CD4-positive, alpha-beta memory T cell (primary cell): Measurements from ENCODE around the gene ATXN7L3. TPM values are rescaled to one million over a fixed set of nuclear protein-coding genes. Genes with fewer than 3 reads are reported as not detected.

ENCODE experiments used
- CTCF ChIA-PET: fragments of 350-600 bp; sonication (Branson Sonifier 250); formaldehyde crosslinking; loops from one replicate; lab custom pipeline; 2021; ENCODE audit warnings: inconsistent platforms; ENCODE audit not compliant: partially characterized antibody; lab: Charles Lee
- POLR2A ChIA-PET: fragments of 350-600 bp; sonication (Branson Sonifier 250); formaldehyde crosslinking; loops from one replicate; lab custom pipeline; 2021; ENCODE audit not compliant: partially characterized antibody; lab: Charles Lee
- DNase-seq, 5 donors: peaks; one replicate each; pipeline versions ENCODE4 v3.0.0 to v3.0.0-alpha.2; 2020 to 2022; ENCODE audit warnings: mixed read lengths in 1 of 5
- H3K27ac ChIP-seq: one replicate; pipeline ENCODE4 v1.7.0; 2013; ENCODE audit warnings: low read depth, low read length
- H3K27me3 ChIP-seq: 2 replicates; pipeline ENCODE4 v1.7.0; 2013; ENCODE audit warnings: mild to moderate bottlenecking, low read length, moderate library complexity; ENCODE audit not compliant: insufficient read depth
- H3K36me3 ChIP-seq: 2 replicates; pipeline ENCODE4 v1.7.0; 2013; ENCODE audit warnings: mild to moderate bottlenecking, low read length, moderate library complexity; ENCODE audit not compliant: insufficient read depth
- H3K4me1 ChIP-seq: 2 replicates; pipeline ENCODE4 v1.7.0; 2013; ENCODE audit warnings: mild to moderate bottlenecking, low read length, moderate library complexity; ENCODE audit not compliant: insufficient read depth
- H3K4me3 ChIP-seq, 2 donors: one replicate each; pipeline ENCODE4 v1.7.0; 2013; ENCODE audit warnings: low read length in 2 of 2, mild to moderate bottlenecking in 1 of 2
- H3K9me3 ChIP-seq, 2 donors: one replicate each; pipeline ENCODE4 v1.7.0; 2013; ENCODE audit warnings: low read length in 2 of 2, control low read depth in 1 of 2; ENCODE audit not compliant: control insufficient read depth in 1 of 2
- H3K27ac Mint-ChIP-seq, 7 donors: one replicate each; pipeline ENCODE4 v1.8.0; 2020 to 2021; ENCODE audit warnings: mixed read lengths in 7 of 7, mild to moderate bottlenecking in 6 of 7, inconsistent platforms in 3 of 7, moderate library complexity in 3 of 7
- H3K27me3 Mint-ChIP-seq, 2 donors: one replicate each; pipeline ENCODE4 v1.8.0; 2020 to 2021; ENCODE audit warnings: mixed read lengths in 2 of 2
- H3K36me3 Mint-ChIP-seq, 2 donors: one replicate each; pipeline ENCODE4 v1.8.0; 2020 to 2021; ENCODE audit warnings: mixed read lengths in 2 of 2, inconsistent platforms in 1 of 2, mild to moderate bottlenecking in 1 of 2
- H3K4me1 Mint-ChIP-seq, 4 donors: one replicate each; pipeline ENCODE4 v1.8.0; 2020 to 2021; ENCODE audit warnings: mixed read lengths in 4 of 4, mild to moderate bottlenecking in 1 of 4
- H3K4me3 Mint-ChIP-seq, 8 donors: one replicate each; pipeline ENCODE4 v1.8.0; 2020 to 2021; ENCODE audit warnings: mixed read lengths in 8 of 8, mild to moderate bottlenecking in 7 of 8, moderate library complexity in 6 of 8, inconsistent platforms in 3 of 8
- H3K9me3 Mint-ChIP-seq, 8 donors: one replicate each; pipeline ENCODE4 v1.8.0; 2020 to 2021; ENCODE audit warnings: mixed read lengths in 8 of 8, mild to moderate bottlenecking in 5 of 8, inconsistent platforms in 3 of 8, moderate library complexity in 1 of 8
- intact Hi-C: fragments of 100-400 bp; cut with micrococcal nuclease; formaldehyde crosslinking; loops from one replicate; pipeline ENCODE4 v1.15.1; 2023
- polyA plus RNA-seq, 2 donors: library from polyadenylated mRNA; unstranded; fragments of 300-500 nt; fragmentation: Illumina TruSeq; gene quantifications; one replicate each; pipeline ENCODE4 v1.2.3, GENCODE V29; 2021
- total RNA-seq, 2 experiments: library from RNA; stranded (reverse); gene quantifications; one replicate each; pipeline ENCODE4 v1.2.3, GENCODE V29; 2021

Gene ATXN7L3
- total and polyA plus RNA-seq, 4 experiments from 2014 or later = 5.8 to 128 (median 70.3) TPM

- H3K4me3 Mint-ChIP-seq = no peak overlapping the region
- H3K9me3 ChIP-seq = no peaks in the 10 kb centered on the region
- H3K4me1 Mint-ChIP-seq = peaks cover 22 to 54% (median 29%) of the 10 kb centered on the region in 4 donors
- peaks cover 13 to 34% of the 10 kb centered on the region in 2 donors for H3K36me3 Mint-ChIP-seq
- CTCF ChIA-PET = interaction anchor here (3.0 to 6.8 kb wide), 2 partner anchors 9 to 123 kb away, joined by 19 to 107 read pairs; no protein-coding TSS in a partner anchor
- no peak overlapping the region for H3K4me3 ChIP-seq
- intact Hi-C loops = no loop called here
- H3K27ac ChIP-seq = no peak overlapping the region
- DNase-seq = no peak
- H3K4me1 ChIP-seq = peaks cover 38% of the 10 kb centered on the region
- no peaks in the 10 kb centered on the region for H3K27me3 ChIP-seq
- H3K36me3 ChIP-seq = peaks cover 35% of the 10 kb centered on the region
- peak overlapping the region in 1 of 7 donors; percentile 90 for H3K27ac Mint-ChIP-seq
- no peaks in the 10 kb centered on the region for H3K9me3 Mint-ChIP-seq
- POLR2A ChIA-PET = interaction anchor here (1.0 to 15.7 kb wide), 6 partner anchors 8 to 117 kb away, joined by 3 to 325 read pairs (median 66); partner anchors contain the start of genes ATXN7L3, HDAC5, SLC25A39 and TMUB2
- H3K27me3 Mint-ChIP-seq = no peaks in the 10 kb centered on the region
These were observed 8.1 kb upstream of the ATXN7L3 start for GRCh38 chr17:44207743-44208142.

- intact Hi-C loops = no loop called here
- Histone ChIP-seq H3K4me1 (peaks cover 38% of the 10 kb centered on the region), H3K9me3 (no peaks in the 10 kb centered on the region), H3K27me3 (no peaks in the 10 kb centered on the region), H3K4me3 (no peak overlapping the region), H3K36me3 (peaks cover 35% of the 10 kb centered on the region), H3K27ac (no peak overlapping the region)
- no peaks in the 10 kb centered on the region for H3K9me3 Mint-ChIP-seq
- peaks cover 13 to 34% of the 10 kb centered on the region in 2 donors for H3K36me3 Mint-ChIP-seq
- ChIA-PET CTCF (interaction anchor here (3.0 to 6.8 kb wide), 2 partner anchors 10 to 124 kb away, joined by 19 to 107 read pairs; no protein-coding TSS in a partner anchor), POLR2A (interaction anchor here (1.0 to 15.7 kb wide), 6 partner anchors 8 to 138 kb away, joined by 3 to 325 read pairs (median 60); partner anchors contain the start of genes ATXN7L3, GRN, HDAC5 and SLC25A39)
- H3K27ac Mint-ChIP-seq = peak overlapping the region in 2 of 7 donors; percentile 37 to 90
- no peak for DNase-seq
- no peaks in the 10 kb centered on the region for H3K27me3 Mint-ChIP-seq
- peaks cover 22 to 55% (median 31%) of the 10 kb centered on the region in 4 donors for H3K4me1 Mint-ChIP-seq
- H3K4me3 Mint-ChIP-seq = no peak overlapping the region
These were observed 7.6 kb upstream of the ATXN7L3 start for GRCh38 chr17:44207319-44207718.

GRCh38 chr17:44206825-44207155 lies 7.1 kb upstream of the ATXN7L3 start:
- Histone ChIP-seq H3K4me1 (peaks cover 38% of the 10 kb centered on the region), H3K4me3 (no peak overlapping the region), H3K27ac (no peak overlapping the region), H3K9me3 (no peaks in the 10 kb centered on the region), H3K36me3 (peaks cover 35% of the 10 kb centered on the region), H3K27me3 (no peaks in the 10 kb centered on the region)
- peaks cover 22 to 52% (median 31%) of the 10 kb centered on the region in 4 donors for H3K4me1 Mint-ChIP-seq
- ChIA-PET CTCF (interaction anchor here (1.5 to 3.0 kb wide), 3 partner anchors 10 to 144 kb away, joined by 5 to 19 read pairs (median 9); no protein-coding TSS in a partner anchor), POLR2A (interaction anchor here (0.5 to 9.3 kb wide), 5 partner anchors 12 to 139 kb away, joined by 3 to 174 read pairs (median 11); partner anchors contain the start of genes GRN, SLC25A39, TMUB2 and UBTF)
- DNase-seq = no peak
- no peak overlapping the region for H3K4me3 Mint-ChIP-seq
- no peaks in the 10 kb centered on the region for H3K27me3 Mint-ChIP-seq
- H3K9me3 Mint-ChIP-seq = no peaks in the 10 kb centered on the region
- intact Hi-C loops = no loop called here
- H3K36me3 Mint-ChIP-seq = peaks cover 13 to 34% of the 10 kb centered on the region in 2 donors
- H3K27ac Mint-ChIP-seq = peak overlapping the region in 1 of 7 donors; percentile 31

- ChIA-PET POLR2A (interaction anchor here (0.5 to 9.3 kb wide), 6 partner anchors 12 to 139 kb away, joined by 3 to 174 read pairs (median 8); partner anchors contain the start of genes GRN, SLC25A39, TMUB2 and UBTF), CTCF (interaction anchor here (0.6 to 3.0 kb wide), 5 partner anchors 11 to 144 kb away, joined by 3 to 19 read pairs (median 5); partner anchors contain the start of gene GRN)
- Histone ChIP-seq H3K27ac (no peak overlapping the region), H3K4me3 (no peak overlapping the region), H3K27me3 (no peaks in the 10 kb centered on the region), H3K4me1 (peaks cover 39% of the 10 kb centered on the region), H3K9me3 (no peaks in the 10 kb centered on the region), H3K36me3 (peaks cover 31% of the 10 kb centered on the region)
- H3K4me3 Mint-ChIP-seq = no peak overlapping the region
- H3K36me3 Mint-ChIP-seq = peaks cover 13 to 29% of the 10 kb centered on the region in 2 donors
- intact Hi-C loops = no loop called here
- no peaks in the 10 kb centered on the region for H3K9me3 Mint-ChIP-seq
- H3K27me3 Mint-ChIP-seq = no peaks in the 10 kb centered on the region
- no peak for DNase-seq
- H3K4me1 Mint-ChIP-seq = peaks cover 23 to 48% (median 34%) of the 10 kb centered on the region in 4 donors
- peak overlapping the region in 5 of 7 donors; percentile 3 to 64 (median 24) for H3K27ac Mint-ChIP-seq
These were observed 6.5 kb upstream of the ATXN7L3 start for GRCh38 chr17:44205962-44206824.

GRCh38 chr17:44204441-44204882 lies 4.8 kb upstream of the ATXN7L3 start:
- Histone ChIP-seq H3K4me1 (peaks cover 30% of the 10 kb centered on the region), H3K36me3 (peaks cover 21% of the 10 kb centered on the region), H3K4me3 (no peak overlapping the region), H3K9me3 (no peaks in the 10 kb centered on the region), H3K27ac (no peak overlapping the region), H3K27me3 (no peaks in the 10 kb centered on the region)
- no peaks in the 10 kb centered on the region for H3K9me3 Mint-ChIP-seq
- H3K27ac Mint-ChIP-seq = peak overlapping the region in 2 of 7 donors; percentile 29 to 48
- POLR2A ChIA-PET = interaction anchor here (0.6 to 10.5 kb wide), 8 partner anchors 11 to 141 kb away, joined by 3 to 325 read pairs (median 6); partner anchors contain the start of genes GRN, HDAC5, SLC25A39 and TMUB2
- no peak for DNase-seq
- intact Hi-C loops = no loop called here
- H3K27me3 Mint-ChIP-seq = no peaks in the 10 kb centered on the region
- peaks cover 8 to 29% of the 10 kb centered on the region in 2 donors for H3K36me3 Mint-ChIP-seq
- H3K4me1 Mint-ChIP-seq = peaks cover 26 to 45% (median 36%) of the 10 kb centered on the region in 4 donors
- CTCF ChIA-PET = interaction anchor here (0.8 to 1.9 kb wide), 11 partner anchors 11 to 141 kb away, joined by 3 to 21 read pairs (median 5); partner anchors contain the start of genes GRN and TMUB2
- H3K4me3 Mint-ChIP-seq = no peak overlapping the region

GRCh38 chr17:44203731-44204440 lies 4.2 kb upstream of the ATXN7L3 start:
- no peak overlapping the region for H3K4me3 ChIP-seq
- peaks cover 16% of the 10 kb centered on the region for H3K36me3 ChIP-seq
- no peaks in the 10 kb centered on the region for H3K27me3 ChIP-seq
- ChIA-PET CTCF (interaction anchor here (0.7 to 3.8 kb wide), 14 partner anchors 7 to 358 kb away, joined by 3 to 39 read pairs (median 5); partner anchors contain the start of genes GRN and TMUB2), POLR2A (interaction anchor here (0.6 to 10.5 kb wide), 10 partner anchors 11 to 142 kb away, joined by 3 to 325 read pairs (median 5); partner anchors contain the start of genes GRN, HDAC5, SLC25A39 and TMUB2)
- intact Hi-C loops = no loop called here
- peak overlapping the region; percentile 58 to 94 (median 87) for H3K27ac Mint-ChIP-seq
- H3K27ac ChIP-seq = no peak overlapping the region
- H3K9me3 Mint-ChIP-seq = no peaks in the 10 kb centered on the region
- H3K36me3 Mint-ChIP-seq = peaks cover 8 to 29% of the 10 kb centered on the region in 2 donors
- DNase-seq = peak; percentile 43 to 60 (median 50)
- peaks cover 26 to 44% (median 35%) of the 10 kb centered on the region in 4 donors for H3K4me1 Mint-ChIP-seq
- H3K4me3 Mint-ChIP-seq = peak overlapping the region in 3 of 8 donors; percentile 1 to 53 (median 26)
- H3K4me1 ChIP-seq = peaks cover 26% of the 10 kb centered on the region
- no peaks in the 10 kb centered on the region for H3K9me3 ChIP-seq
- no peaks in the 10 kb centered on the region for H3K27me3 Mint-ChIP-seq
